ENCODE measurements around the gene GRPEL2. TPM values are rescaled to one million over a fixed set of nuclear protein-coding genes. Genes with fewer than 3 reads are reported as not detected.

The GRPEL2 gene
- total and polyA plus RNA-seq, 3 donors from 2014 or later, result 11.6 to 14.3 (median 13.3) TPM

GRCh38 chr5:149340920-149341319 lies 4.4 kb upstream of the GRPEL2 start:
- TF ChIP-seq POLR2A (IDR thresholded peaks at IDR 0.05), result no peak
- no peak for TF ChIP-seq CTCF (IDR thresholded peaks at IDR 0.05)
- WGBS, 2 donors, result 71 to 86% methylated on average over 1 of the region's 1 CpG

GRCh38 chr5:149341876-149342275 lies 3.4 kb upstream of the GRPEL2 start:
- DNase-seq, result no peak
- Histone ChIP-seq H3K9me3 (no peaks in the 10 kb centered on the region), H3K36me3 (ENCODE audit: low read depth, missing control alignments) (no peaks in the 10 kb centered on the region), H3K4me3 (no peak overlapping the region), H3K27ac (no peak overlapping the region), H3K4me1 (peaks cover 6% of the 10 kb centered on the region), H3K27me3 (no peaks in the 10 kb centered on the region)
- no peak for TF ChIP-seq CTCF (IDR thresholded peaks at IDR 0.05)
- no peak for TF ChIP-seq POLR2A (IDR thresholded peaks at IDR 0.05)
- intact Hi-C loops (cut with DNase I; ENCODE audit: low total_unique reads), result no loop called here

More at GRCh38 chr5:149340920-149341319, 4.4 kb upstream of the GRPEL2 start:
- no peaks in the 10 kb centered on the region for H3K27me3 ChIP-seq
- H3K27ac ChIP-seq, result no peak overlapping the region
- peaks cover 1% of the 10 kb centered on the region for H3K4me1 ChIP-seq
- intact Hi-C loops (cut with DNase I; ENCODE audit: low total_unique reads), result no loop called here
- DNase-seq, result no peak
- H3K4me3 ChIP-seq, result no peak overlapping the region
- no peaks in the 10 kb centered on the region for H3K36me3 ChIP-seq (ENCODE audit: low read depth, missing control alignments)
- no peaks in the 10 kb centered on the region for H3K9me3 ChIP-seq

GRCh38 chr5:149344151-149344550 lies 1.1 kb upstream of the GRPEL2 start:
- intact Hi-C loops (cut with DNase I; ENCODE audit: low total_unique reads), result no loop called here
- no peaks in the 10 kb centered on the region for H3K36me3 ChIP-seq (ENCODE audit: low read depth, missing control alignments)
- no peak overlapping the region for H3K4me3 ChIP-seq
- DNase-seq, result no peak
- H3K27ac ChIP-seq, result no peak overlapping the region
- TF ChIP-seq CTCF (IDR thresholded peaks at IDR 0.05), result no peak
- TF ChIP-seq POLR2A (IDR thresholded peaks at IDR 0.05), result no peak
- WGBS, 2 donors, result 55 to 56% methylated on average over 2 of the region's 2 CpGs
- peaks cover 6% of the 10 kb centered on the region for H3K4me1 ChIP-seq
- no peaks in the 10 kb centered on the region for H3K27me3 ChIP-seq
- H3K9me3 ChIP-seq, result no peaks in the 10 kb centered on the region

- whole genome bisulfite sequencing, 2 donors, result 0 to 1% methylated on average over 11 of the region's 11 CpGs
- no peaks in the 10 kb centered on the region for H3K27me3 ChIP-seq
- no peaks in the 10 kb centered on the region for H3K9me3 ChIP-seq
- peak overlapping the region; percentile 65 to 90 for H3K4me3 ChIP-seq
- no peaks in the 10 kb centered on the region for H3K36me3 ChIP-seq (ENCODE audit: low read depth, missing control alignments)
- H3K27ac ChIP-seq, result peak overlapping the region; percentile 5 to 70
- intact Hi-C loops (cut with DNase I; ENCODE audit: low total_unique reads), result no loop called here
- H3K4me1 ChIP-seq, result peaks cover 6% of the 10 kb centered on the region
- TF ChIP-seq CTCF (IDR thresholded peaks at IDR 0.05) (no peak), POLR2A (IDR thresholded peaks at IDR 0.05) (no peak)
- DNase-seq, result no peak
Observed at GRCh38 chr5:149345892-149346222, 558 bp downstream of the GRPEL2 start.

GRCh38 chr5:149348518-149348917 lies 3.2 kb downstream of the GRPEL2 start:
- no peak overlapping the region for H3K27ac ChIP-seq
- WGBS, 2 donors, result 74 to 93% methylated on average over 1 of the region's 1 CpG
- intact Hi-C loops (cut with DNase I; ENCODE audit: low total_unique reads), result no loop called here
- H3K9me3 ChIP-seq, result no peaks in the 10 kb centered on the region
- no peaks in the 10 kb centered on the region for H3K36me3 ChIP-seq (ENCODE audit: low read depth, missing control alignments)
- no peaks in the 10 kb centered on the region for H3K27me3 ChIP-seq
- DNase-seq, result no peak
- H3K4me1 ChIP-seq, result peaks cover 6% of the 10 kb centered on the region
- no peak overlapping the region for H3K4me3 ChIP-seq
- TF ChIP-seq POLR2A (IDR thresholded peaks at IDR 0.05) (no peak), CTCF (IDR thresholded peaks at IDR 0.05) (no peak)
